Tibial nerve (tissue), 4 donors: Measurements from ENCODE around the gene RBM38.

Experiments
- EP300 ChIP-seq, 2 donors: sonication (generic); formaldehyde crosslinking; IDR thresholded peaks; one replicate each; pipeline ENCODE4 v1.6.1; 2017; ENCODE audit warnings: antibody characterized with exemption in 2 of 2, mild to moderate bottlenecking in 1 of 2
- POLR2A ChIP-seq, 2 donors: fragments of 450-650 bp; IDR thresholded peaks; one replicate each; pipeline ENCODE4 v1.6.1; 2017; ENCODE audit warnings: antibody characterized with exemption in 2 of 2, mild to moderate bottlenecking in 2 of 2, moderate library complexity in 2 of 2
- TF ChIP-seq, protein P1 (sequence below), 5 experiments: fragments of 200-600 bp in 3 of 5; fragments of 450-650 bp in 2 of 5; sonication (generic) in 3 of 5; IDR thresholded peaks; one replicate each; pipeline ENCODE4 v1.5.1; 2016 to 2019; ENCODE audit warnings: antibody characterized with exemption in 5 of 5, mild to moderate bottlenecking in 3 of 5, moderate library complexity in 2 of 5

GRCh38 chr20:57413986-57414385 is 22.8 kb downstream of the RBM38 start:
- TF ChIP-seq, protein P1, sequence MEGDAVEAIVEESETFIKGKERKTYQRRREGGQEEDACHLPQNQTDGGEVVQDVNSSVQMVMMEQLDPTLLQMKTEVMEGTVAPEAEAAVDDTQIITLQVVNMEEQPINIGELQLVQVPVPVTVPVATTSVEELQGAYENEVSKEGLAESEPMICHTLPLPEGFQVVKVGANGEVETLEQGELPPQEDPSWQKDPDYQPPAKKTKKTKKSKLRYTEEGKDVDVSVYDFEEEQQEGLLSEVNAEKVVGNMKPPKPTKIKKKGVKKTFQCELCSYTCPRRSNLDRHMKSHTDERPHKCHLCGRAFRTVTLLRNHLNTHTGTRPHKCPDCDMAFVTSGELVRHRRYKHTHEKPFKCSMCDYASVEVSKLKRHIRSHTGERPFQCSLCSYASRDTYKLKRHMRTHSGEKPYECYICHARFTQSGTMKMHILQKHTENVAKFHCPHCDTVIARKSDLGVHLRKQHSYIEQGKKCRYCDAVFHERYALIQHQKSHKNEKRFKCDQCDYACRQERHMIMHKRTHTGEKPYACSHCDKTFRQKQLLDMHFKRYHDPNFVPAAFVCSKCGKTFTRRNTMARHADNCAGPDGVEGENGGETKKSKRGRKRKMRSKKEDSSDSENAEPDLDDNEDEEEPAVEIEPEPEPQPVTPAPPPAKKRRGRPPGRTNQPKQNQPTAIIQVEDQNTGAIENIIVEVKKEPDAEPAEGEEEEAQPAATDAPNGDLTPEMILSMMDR (IDR thresholded peaks at IDR 0.05): no peak
- TF ChIP-seq POLR2A (IDR thresholded peaks at IDR 0.05) (no peak), EP300 (IDR thresholded peaks at IDR 0.05) (no peak)
